Stimulated activated CD4-positive, alpha-beta T cell treated with anti-CD3 and anti-CD28 coated beads, TNF-alpha, amount 100 ng/mL, for 48 hours (primary cell): ENCODE measurements around the gene TSPAN4.

Experiments used
- DNase-seq, 3 donors: peaks; one replicate each; pipeline ENCODE4 v3.0.0-alpha.2; 2020; ENCODE audit warnings: low read depth in 3 of 3

Gene TSPAN4

DNA sequence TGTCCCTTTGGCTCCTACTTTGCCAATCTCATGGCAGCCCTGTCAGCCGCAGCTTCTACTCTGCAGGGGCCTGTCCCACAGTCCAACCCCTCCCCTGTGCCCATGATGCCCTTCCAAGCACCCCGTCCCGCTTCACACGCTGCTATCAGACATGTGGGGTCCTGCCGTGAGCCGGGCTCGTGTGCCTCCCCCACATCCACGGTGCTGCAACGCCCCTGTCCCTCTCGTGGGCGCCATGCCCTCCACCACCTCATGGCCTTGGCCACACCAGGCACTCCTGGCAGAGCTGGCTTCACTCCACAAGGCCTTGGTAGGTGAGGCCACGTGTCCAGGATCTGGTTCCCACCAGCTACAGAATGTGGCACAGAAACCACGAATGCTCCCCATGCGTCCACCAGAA lies 44.9 kb downstream of the TSPAN4 start:
- DNase-seq: no peak

DNA sequence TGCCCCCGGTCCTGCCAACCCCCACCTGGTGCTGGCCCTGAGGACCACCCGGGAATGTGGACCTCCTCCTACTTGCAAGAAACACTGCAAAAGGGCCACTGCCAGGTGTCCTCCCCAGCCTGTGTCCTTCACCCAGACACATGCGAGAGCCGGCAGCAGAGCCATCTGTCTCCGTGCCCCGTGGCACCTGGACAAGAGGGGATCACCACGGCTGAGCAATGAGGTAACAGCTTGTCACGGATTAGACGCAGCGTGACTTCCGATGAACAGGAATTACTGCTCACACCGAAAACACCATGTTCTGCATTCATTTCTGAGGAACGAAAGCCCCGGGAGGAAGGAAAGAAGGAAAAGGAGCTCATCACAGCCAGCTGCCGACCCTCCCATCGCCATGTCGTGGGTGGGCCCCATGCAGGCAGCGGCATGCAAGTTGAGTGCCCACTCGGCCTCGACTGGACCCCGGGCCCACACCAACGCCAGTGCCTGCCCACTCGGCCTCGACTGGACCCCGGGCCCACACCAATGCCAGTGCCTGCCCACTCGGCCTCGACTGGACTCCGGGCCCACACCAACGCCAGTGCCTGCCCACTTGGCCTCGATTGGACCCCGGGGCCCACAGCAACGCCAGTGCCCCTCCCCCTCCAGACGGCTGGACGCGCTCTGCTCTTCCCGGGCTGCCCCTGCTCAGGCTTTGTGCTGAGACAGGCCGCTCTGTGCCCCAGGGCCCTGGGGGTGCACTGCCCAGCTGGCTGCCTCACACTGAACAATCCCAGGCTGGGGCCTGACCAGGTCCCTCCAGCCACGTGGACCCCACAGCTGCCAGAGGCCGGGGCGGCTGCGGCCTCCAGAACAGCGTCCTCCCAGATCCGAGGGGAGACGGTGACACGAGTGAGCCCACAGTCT lies 45.9 kb downstream of the TSPAN4 start:
- no peak for DNase-seq

DNA sequence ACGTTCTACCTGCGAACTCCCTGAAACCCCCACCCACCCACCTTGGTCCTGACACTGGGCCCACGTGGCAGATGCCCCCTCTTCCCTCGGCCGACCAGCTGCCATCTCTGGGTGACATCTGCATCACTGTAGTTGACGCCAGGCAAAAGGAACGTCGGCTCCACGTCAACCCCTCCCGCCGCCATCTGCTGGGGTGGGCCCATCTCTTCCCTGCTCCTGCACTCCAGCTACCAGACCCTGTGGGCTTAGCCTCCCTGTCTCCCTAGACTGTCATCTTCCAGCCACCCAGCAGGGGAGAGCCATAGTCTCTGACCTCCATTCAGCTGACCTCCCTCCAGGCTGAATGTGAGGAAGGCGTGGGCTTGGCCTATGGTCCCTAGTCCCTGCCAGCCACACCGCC lies 46.6 kb downstream of the TSPAN4 start:
- no peak for DNase-seq

DNA sequence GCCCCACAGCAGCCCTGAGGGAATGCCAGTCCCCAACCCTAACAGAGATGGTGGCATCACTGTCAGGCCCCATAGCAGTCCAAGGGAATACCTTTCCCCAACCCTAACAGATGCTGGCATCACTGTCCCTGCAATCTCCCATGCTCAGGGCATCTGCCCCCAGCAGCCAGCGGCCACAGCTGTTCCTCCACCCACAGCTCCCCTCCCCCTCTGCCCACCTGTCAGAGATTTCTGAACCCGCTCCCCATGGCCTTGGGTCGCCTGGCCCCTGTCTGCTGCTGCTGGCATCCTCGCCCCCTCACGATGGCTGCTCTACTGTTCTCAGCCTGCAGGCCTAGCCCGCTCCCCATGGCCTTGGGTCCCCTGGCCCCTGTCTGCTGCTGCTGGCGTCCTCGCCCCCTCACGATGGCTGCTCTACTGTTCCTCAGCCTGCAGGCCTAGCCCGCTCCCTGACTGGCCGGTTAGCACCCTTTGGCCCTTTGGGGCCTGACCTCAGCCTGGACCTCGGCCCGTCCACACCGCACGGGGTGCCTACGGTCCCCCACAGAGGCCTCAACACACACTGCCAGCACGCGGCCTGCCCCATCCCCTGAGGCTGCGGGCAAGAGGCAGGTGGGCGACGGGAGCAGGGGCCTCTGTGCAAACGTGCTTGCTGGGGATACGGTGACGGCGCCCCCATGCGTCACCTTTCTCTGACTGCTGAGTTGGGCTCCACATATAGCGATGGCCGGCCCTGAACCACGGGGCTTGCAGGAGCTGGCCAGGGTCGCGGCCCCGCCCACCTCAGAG lies 47.2 kb downstream of the TSPAN4 start:
- DNase-seq: no peak

DNA sequence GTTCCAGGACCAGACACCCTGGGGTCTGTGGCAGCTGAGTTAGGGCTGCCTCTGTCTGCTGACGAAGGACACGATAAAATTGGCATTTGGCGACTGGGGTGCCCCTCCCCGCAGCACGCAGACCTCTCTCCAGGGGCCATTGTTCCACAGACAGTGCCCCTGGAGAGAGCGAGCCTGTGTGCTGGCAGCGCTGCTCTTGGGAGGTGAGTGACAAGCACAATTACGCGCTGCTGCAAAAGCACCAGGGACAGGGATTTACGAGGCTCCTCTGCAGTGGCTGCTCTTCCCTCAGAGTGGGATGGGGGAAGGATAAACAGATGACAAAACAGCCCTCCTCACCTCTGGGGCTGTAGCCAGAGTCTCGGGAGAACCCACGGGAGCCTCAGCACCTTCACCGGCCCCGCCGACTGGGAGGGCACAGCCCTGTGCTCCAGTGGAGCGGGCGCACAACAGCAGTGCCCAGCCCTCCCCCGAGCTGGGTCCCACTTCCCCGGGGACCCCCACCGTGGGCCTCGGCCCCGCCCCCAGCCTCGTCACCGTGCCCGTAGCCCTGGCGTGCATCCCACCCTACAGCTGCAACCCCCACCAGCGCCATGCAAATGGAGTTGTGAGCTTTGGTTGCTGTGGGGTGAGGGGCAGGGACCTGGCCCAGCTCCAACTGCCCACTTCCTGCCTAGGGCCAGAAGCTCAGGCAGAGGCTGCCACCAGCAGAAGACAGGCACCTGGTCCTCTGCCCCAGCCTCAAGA lies 48.3 kb downstream of the TSPAN4 start:
- DNase-seq: no peak

DNA sequence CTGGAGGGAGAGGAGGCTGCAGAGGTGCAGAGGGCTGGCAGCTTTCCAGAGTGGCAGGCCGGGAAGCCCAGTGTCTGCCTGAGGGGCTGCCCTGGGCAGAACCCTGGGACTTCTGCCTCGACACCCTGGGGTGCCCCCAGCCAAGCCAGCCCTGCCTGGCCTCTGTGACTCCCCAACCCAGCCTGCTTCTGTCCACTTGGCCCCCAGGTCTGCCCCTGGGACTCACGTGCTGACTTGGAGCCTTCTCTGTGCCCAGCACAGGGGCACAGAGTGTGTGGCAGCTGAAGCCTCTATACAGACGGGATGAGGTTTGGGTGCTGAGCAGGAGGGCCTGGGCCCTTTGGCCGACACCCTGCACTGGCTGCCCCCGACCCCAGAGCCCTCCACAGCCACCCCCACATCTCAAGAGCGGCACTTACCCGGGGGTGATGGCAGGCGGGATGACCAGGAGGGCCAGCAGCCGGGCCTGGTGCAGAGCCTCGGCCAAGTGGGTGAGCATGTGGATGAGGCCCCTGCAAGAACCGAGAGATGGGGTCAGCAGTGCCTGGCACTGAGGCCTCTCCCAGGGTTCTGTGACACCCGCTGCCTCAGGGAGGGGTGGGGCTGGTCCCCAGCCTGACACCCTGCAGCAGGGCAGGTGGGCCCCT lies 50.5 kb downstream of the TSPAN4 start:
- no peak for DNase-seq

DNA sequence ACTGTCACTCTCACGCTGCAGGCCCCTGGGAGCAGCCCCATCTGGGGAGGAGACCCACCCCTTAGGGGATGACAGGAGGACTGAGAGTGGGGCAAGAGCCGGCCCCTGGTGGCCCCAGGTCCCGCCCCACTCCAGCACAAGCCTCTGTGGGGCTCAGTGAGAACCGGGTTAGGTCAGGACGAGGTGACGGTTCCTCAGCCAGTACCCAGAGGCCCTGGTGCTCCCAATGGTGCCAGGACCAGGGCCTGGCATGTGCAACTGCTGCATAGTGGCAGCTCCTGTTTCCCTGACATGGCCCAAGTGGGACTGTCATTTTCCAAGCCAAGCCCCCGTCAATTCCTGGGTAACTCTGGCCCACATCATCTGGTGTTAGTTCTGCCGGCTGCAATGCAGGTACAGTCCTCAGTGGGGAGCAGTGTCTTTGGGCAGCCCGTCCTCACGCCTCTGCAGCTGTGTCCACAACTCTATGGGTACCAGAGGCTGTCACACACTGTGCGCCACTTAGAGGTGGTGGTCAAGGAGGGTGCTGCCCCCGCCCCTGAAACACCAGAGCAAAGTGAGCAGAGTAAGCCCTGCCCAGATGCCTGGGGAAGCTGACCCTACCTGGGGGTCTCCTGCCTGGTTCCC lies 52.0 kb downstream of the TSPAN4 start:
- no peak for DNase-seq

DNA sequence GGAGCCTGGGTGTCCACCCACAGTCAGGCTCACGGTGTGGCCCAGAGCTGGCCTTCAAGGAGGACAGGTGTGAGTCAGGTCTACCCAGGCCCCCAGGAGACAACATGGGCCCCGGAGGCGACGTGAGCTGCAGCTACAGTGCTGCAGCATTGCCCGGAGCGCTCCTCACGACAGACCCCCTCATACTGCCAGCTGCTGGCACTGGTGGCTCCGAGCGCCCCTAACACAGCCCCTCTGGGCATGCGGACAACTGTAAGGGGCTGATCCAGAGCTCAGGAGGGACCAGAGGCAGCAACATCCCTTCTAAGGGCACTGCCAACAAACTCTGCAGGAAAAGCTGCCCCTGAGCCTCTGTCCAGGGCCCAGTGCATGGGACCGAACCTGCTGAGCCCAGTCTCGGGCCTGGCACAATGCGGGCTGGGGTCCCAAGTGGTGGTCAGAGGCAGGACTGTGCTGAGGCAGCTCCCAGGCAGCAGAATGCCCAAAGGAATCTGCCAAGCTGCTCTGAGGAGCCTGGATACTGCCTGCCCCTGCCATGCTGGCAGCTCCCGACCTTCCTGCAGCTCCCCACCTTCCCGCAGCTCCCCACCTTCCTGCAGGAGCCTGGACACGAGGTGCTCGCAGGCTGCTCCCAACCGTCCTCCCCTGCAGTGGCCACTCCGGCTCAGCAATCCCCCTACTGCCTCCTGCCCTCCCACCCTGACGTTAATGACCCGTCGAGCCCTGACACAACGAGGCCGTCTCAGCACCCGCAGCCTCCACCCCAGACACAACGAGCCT lies 52.9 kb downstream of the TSPAN4 start:
- no peak for DNase-seq

DNA sequence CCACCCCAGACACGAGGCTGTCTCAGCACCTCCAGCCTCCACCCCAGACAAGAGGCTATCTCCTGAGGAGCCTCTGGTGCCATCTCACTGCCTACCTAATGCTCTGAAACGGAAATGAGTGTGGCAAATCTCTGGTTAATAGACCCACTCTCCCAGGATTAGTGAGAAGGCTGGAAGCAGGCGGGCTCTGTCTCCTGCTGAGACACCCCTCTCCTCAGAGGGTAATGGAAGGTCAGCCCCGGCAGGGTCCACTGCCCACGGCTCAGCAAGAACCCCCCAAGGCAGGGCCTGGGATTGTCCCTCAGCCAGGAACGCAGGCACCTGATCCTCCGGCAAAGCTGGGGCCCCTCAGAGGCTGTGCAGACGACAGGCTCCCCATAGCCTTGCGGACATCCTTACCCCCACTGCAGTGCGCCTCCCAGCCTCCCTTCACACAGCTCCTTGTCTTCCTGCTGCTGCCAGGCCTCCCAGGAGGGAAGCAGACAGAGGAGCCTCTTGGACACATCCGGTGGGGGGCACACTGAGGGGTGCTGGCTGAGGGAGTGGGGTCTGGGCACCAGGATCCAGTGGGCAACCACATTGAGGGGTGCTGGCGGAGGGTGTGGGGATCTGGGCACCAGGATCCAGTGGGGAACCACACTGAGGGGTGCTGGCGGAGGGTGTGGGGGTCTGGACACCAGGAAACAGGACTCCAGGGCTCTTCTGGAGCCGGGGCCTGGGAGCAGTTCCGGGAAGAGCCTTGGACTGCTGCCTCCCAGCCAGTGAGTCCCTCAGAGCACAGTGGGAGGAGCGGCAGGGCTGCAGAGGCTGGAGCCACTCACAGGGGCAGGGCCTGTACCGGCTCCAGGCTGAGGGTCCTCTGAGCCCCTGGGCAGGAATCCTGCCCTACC lies 54.8 kb downstream of the TSPAN4 start:
- DNase-seq: no peak

DNA sequence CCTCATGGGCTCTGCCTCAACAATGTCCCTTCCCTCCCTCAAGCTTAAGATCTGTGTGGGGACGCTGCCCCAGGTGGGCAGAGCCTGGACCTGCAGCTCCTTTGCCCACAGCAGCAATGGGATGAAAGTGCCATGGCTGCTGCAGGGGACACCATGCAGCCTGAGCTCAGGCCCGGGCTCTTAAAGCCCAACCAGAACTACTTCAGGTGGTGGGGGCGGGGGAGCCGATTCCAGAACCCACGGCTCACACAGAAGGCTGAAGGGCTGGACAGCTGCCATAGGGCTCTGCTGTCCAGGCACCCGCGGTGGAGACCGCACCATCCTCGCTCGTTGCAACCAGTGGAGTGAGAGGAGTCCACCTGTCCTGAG lies 55.5 kb downstream of the TSPAN4 start:
- DNase-seq: no peak

DNA sequence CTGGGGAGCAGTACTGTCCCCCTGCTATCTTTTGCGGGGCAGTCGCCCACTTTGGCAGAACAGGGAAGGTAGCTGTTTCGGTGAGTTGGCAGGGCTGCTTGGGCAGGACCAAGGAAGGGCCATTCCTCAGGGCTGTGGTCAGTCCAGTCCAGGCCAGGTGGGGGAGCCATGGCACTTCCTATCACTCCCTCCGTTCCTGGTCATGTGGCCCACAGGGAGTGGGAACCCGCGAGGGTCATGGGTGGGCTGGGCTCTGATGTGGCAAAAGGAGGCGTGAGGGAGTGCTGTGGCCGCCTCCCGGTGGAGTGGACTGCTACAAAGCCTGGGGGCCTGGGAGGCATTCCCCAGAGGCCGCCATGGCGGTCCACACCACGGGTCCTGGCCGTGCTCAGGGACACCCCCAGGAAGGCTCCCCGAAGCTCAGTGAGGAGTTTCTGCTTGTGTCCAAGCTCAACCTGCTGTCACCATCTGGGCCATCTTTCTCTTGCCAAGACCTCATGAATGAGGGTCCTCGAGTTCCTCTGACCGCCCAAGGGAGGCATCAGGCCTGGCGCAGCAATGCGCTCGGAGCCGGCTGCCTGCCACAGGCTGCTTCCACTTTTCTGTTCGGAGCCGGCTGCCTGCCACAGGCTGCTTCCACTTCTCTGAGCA lies 56.0 kb downstream of the TSPAN4 start:
- DNase-seq: no peak

DNA sequence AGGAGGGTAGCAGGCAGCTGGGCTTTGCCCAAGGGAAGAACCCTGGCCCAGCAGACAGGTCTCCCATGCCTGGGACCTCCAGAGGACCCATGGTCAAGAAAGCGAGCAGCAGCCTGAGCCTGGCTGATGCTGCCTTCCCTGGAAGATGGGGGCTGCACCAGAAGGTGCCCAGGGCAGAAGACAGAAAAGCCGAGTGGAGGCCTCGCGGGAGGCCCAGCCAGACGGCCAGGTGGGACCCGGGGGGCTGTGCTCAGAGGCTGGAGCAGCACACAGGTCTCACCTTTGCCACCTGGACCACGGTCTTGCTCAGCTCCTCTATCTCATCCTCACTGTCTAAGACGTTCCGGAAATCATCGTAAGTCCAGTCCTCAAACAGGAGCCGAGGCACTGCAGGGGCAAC lies 57.1 kb downstream of the TSPAN4 start:
- no peak for DNase-seq

DNA sequence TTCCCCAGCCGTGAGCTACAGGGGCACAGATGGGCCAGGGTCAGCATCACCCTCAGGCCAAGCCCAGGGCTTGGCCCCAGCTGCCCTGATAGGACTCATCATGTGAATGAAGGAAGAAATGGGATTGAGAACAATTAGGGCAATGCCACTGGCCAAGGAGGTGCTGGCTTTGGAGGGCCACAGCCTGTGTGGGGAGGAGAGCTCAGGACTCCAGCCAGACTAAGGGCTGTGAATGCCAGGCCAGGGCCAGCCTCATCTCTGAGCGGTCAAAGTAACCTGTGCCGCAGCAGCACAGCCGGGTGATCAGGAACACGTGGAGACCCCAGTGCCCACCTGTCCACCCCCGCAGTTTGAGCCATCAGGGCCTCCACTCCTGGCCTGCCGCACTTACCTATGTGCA lies 57.9 kb downstream of the TSPAN4 start:
- DNase-seq: no peak

DNA sequence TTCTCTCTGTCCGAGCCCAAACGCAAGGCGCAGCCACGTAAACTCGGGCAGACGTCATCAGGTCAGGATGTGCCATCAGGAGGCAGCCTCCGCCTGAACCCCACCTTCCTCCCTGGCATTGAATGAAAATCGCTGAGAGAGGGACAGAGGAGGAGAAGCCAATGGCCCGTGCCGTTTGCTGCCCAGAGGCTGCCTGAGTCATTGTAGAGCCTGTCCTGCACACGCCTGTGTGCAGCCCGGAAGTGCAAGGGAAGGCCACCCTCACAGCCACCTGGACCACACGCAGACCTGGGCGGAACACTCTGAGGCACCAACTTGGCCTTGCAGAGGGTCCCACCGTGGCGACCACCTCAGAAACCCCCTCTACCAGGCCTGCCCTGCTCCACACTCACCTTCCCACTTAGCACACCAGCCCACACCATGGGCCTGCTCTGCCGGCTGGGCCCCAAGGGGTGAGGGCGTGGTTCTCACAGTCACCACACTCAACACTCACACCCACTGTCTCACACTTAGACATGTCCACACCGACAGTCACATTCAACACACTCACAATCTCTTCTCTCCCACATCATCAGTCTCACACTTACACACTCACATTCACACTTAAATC lies 58.9 kb downstream of the TSPAN4 start:
- no peak for DNase-seq

DNA sequence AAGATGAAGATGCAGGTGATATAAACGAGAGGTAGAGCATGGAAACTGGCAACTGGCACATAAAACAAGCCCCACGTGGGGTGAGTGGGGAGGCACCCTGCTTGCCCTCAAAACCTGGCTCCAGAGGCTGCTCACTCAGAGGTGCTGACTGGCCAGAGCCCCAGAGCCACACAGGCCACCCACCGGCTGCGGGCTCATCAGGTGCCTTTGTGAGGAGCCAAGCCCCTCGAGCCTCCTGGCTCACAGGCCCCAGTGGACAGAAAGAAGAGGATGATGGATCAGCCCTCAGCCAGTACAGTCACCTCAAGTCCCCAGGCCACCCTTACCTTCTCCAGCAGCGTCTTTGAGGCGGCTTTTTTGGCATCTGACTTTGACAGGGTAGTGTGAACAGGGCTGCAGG lies 61.7 kb downstream of the TSPAN4 start:
- no peak for DNase-seq

DNA sequence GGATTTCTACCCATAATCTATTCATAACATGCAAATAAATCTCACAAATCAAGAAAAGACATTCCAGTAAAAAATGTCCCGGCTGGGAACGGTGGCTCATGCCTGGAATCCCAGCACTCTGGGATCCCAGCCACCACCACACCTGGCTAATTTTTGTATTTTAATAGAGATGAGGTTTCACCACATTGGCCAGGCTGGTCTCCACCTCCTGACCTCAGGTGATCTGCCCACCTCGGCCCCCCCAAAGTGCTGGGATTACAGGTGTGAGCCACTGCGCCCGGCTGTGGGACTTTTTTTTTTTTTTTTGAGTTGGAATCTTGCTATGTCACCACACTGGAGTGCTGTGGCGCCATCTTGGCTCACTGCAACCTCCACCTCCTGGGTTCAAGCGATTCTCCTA lies 63.3 kb downstream of the TSPAN4 start:
- no peak for DNase-seq

DNA sequence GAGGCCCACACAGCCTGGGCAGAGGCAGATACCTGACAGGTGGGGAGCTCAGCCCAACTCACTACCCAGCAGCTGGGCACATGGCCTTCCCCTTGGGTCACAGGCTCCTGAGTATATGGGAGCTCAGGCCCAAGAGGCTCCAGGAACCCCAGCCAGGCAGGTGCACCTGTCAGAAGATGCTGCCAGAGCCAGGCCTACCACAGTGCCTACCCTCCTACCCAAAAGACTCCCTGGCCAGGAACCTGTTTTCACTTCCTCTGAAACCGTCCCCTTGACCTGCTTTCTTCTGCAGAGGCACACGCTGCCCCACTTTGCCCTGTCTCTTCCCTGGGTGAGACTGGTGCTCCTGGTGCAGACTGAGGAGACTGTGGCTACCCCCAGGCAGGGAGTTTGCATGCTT lies 65.0 kb downstream of the TSPAN4 start:
- DNase-seq: no peak

DNA sequence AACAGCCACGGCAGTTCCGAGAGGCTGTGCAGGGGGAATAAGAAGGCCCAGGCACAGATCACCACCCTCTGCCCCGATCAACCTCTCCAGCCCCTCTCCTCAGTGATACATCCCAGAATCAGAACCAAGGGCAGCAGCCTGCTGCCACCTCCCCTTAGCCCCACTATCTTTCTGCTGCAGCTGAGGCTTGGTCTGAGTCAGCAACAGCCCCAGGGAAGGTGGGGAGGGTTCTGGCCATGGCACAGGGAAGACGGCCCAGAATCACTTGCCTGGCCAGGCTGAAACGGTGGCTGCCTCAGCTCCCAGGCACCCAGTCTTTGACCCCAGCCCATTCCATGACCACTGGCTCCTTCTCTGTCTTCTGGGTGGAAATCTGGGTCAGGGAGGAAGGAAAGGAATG lies 65.6 kb downstream of the TSPAN4 start:
- no peak for DNase-seq

DNA sequence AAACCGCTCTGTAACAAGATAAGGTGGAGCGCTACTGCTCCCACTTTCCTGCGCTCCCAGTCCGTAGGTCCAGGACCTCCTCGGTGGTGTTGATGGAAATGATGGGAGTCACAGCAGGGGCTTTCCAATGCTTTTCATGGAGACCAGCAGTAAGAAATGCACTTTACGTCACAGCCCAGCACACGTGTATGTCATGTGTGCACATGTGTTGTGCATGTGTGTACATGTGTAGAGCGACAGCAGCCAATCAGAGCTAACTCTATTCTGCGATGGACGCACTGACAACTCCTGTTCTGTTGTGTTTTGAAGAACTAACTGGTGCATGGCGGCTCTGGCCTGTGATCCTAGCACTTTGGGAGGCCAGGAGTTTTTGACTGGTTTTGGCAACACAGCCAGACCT lies 66.8 kb downstream of the TSPAN4 start:
- no peak for DNase-seq
